ENCODE measurements around the gene GGACT.
"Not testable (repeated sequence)": the region's sequence is repeated elsewhere in the genome, so short reads cannot be mapped to it uniquely, and the experiment has no call there.

GGACT gene

DNA sequence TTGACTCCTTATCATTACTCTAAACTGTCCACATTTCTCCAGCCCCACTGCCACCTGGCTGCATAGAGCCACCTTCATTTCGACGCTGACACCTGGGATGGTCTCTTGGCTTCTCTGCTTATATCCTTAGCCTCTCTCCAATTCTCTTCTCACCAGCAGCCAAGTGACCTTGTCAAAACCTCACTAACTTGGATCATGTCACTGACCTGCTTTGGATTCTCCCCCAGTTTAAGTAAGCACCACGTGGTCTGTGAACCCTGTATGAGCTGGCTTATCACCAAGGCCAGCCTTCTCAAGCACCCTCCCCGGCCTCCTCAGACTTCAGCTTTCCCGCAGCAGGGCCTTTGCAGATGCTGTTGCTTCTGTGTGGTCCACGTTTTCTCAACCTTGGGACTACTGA, 12.3 kb upstream of the GGACT start:
- DNase-seq (ENCODE audit: low spot score) = no peak

DNA sequence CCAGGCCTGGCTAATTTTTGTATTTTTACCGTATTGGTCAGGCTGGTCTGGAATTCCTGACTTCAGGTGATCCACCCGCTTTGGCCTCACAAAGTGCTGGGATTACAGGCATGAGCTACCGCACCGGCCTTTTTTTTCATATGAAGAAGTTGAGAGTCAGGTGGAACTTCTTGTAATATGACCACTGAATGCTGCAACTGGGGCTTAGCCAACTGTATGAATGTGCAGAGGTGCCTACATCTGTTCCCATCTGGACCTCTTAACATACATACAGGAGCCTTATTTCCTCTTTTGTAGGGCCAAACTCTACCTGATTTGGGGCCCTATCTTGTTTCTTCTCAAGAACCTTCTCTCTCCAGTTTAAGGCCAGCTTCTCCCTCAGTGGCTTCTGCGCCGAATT, 11.9 kb upstream of the GGACT start:
- no peak for DNase-seq (ENCODE audit: low spot score)

DNA sequence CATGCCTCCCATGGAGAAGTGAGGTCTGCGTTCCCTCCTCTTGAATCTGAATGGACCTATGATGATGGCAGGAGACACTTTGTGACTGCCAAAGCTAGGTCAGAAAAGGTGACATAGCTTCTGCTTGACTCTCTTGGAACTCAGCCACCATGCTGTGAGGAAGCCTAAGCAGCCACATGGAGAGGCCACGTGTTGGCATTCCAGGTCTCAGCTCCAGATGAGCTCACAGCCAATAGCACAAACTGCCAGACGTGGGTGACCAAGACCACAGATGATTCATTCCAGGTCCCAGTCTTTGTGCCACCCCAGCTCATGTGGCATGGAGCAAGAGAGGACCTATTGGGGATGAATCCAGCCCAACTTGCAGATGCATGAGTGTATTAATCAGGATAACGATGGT, 8.7 kb upstream of the GGACT start:
- no peak for DNase-seq (ENCODE audit: low spot score)

DNA sequence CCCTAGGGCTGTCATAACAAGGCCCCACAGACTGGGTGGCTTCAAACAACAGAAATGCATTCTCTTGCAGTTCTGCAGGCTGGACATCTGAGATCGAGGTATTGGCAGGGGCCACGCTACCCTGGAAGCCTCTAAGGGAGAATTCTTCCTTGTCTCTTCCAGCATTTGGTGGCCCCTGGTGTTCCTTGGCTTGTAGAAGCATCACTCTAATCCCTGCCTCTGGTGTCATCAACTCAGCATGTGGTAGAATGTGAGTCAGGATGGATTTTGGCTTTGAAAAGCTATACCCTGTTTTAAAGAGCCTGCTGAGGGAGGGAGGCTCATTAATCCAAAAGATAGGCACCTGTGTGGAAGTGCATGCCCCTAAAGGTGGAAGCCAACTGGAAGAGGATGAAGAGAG, 7.9 kb upstream of the GGACT start:
- DNase-seq (ENCODE audit: low spot score) = no peak

DNA sequence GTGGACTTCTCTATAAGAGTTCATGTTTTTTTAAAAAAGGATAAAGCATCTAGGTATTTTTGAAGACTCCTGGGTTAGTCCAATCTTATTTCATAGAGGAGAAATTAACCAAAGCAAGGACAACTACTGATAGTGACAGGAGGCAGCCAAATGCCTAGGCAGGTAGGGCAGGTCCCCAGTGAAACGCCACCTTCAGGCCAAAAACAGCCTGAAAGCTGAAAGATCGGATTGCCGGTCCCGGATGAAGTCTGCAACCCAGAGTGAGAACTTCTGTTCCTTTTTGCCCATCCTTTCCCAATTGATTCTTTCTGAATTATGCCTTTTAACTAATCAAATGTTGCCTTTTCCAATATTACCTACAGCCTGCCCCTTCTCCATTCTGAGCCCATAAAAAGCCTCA, 6.1 kb upstream of the GGACT start:
- no peak for DNase-seq (ENCODE audit: low spot score)

DNA sequence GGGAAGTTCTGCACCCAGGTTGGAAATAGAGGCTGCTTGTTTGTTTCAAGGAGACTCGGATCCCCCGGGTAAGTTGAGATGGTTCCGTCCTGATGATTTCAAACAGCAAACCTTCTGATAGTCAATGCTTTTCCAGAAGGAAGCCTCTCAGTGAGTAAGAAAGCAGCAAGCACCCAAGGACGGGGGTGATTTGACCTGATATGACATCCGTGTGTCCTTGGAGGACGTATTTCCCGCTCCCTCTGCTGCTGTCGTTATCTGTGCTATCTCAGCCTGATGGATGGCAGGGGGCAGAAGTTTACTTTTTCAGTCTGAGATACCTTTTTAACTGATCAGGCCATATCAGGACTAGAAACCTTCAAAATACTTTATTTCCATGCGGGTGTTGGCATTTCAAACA, 5.7 kb upstream of the GGACT start:
- no peak for DNase-seq (ENCODE audit: low spot score)

DNA sequence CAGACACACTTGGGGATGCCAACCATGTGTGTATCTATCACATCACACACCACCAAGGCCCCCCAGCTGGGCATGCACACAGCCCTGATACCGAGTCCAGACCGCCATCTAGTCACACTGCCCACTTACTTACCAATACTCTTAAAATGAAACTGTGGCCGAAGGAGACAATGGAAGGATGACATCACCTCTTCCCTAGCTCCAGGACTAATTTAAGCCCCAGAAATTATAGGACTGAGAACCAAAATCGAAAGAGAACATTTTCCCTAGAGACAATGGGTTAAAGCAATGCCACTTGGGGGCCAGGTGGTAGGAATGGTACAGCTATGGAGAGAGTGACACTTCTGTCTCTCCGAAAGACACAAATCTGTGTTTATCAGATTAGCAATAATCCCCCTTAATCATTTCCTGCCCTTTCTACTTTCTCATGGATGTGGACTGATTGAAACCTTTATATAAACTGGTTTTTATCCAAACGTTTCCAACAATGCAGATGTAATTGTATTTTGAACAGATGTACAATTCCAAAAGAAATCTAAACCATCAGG, 663 bp upstream of the GGACT start:
- no peak for DNase-seq (ENCODE audit: low spot score)

DNA sequence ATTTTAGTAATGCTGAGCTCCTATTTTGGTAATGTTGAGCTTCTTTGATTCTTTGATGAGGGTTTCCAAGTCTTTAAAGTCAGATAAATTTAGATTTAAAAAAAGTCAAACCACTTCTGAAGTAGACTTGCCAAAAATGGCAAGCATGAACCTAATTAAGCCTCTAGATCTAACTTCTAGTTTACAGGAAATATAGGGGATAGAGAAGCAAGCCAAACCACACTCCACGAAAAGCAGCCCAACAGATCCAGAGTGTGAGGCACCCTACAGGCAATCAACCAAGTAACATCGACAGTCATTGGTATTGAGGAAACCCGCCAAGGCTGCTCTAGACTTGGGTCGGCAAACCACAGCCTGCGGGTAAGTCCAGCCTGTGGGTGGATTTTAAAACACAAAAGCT, 3.7 kb downstream of the GGACT start:
- DNase-seq (ENCODE audit: low spot score) = peak; percentile 40

DNA sequence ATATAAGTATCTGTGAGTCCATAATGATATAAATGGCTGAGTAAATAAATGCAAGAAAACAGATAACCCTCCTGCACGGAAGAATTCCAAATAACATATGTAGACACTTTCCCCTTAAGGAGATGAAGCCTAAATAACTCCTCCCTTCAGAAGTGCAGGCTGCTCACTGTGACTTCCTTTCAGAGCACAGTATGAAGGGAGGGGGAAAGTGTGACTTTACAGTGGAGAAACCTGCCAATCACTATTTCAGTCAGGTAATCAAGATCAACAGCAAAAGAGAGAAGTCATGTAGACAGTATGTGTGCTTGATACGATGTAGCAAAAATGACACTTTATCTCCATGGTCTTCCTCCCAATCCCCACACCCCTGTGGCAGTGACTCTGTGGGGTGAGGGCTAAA, 7.1 kb downstream of the GGACT start:
- DNase-seq (ENCODE audit: low spot score) = no peak

DNA sequence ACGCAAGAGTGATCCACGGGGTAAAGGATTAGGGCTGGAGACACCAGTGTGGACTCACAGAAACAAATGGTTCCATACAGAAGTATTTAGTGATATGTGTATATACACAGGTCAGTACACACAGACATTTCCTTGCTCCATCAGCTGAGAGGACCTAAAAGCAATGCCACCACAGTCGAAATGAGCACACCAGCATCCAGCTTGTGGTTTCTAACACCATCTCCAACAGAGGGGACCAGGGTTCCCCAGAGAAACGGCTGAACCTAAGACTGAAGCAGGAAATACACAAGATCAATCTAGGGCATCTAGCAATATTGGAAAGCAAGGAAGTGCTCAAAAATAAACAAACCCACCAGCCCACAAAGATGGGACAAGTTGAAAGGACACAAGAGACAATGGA, 7.6 kb downstream of the GGACT start:
- DNase-seq (ENCODE audit: low spot score) = no peak

DNA sequence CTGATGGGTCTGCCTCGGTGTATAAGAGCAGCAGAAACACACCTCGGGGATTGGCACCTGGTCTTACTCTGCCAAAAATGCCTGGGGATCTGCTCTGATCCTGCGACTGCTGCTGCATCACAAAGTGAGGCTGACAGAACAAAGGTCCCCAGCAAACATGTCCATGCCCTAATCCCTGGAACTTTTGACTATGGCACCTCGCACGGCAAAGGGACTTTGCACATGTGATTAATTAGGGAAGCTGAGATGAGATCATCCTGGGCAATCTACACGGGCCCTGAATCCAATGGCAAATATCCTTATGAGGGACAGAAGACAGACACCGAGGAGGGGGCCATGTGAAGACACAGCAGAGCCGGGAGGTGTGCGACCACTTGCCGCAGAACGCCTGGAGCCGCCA, 8.5 kb downstream of the GGACT start:
- no peak for DNase-seq (ENCODE audit: low spot score)

DNA sequence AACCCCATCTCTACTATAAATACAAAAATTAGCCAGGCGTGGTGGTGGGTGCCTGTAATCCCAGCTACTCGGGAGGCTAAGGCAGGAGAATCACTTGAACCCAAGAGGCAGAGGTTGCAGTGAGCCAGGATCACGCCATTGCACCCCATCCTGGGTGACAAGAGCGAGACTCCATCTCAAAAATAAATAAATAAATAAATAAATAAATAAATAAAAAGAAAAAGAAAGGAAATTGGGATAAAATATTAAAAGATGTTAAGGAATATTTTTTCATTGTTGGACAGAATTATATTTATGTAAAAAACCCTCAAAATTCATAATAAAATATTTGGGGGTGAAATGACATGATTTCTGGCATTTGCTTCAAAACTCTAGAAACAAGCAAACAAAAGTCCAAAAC, 11.3 kb downstream of the GGACT start:
- not testable (repeated sequence) for DNase-seq (ENCODE audit: low spot score)

DNA sequence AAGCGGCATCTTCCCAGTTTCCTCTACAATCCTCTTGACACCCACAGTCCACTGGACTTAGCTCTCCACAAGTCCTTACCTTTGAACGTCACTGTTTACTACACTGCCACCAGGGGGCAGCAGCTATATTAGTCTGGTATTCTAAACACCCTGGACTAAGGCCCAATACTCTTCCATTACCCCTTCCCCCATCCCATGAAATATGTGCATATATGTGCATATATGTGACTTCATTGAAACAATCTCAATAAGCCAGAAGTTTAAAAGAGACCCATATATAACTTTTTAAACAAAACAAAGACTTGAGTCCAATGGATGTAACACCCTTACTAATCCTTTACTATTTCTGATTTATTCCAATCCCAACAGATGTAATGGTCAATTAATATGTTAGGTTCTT, 15.5 kb downstream of the GGACT start:
- DNase-seq (ENCODE audit: low spot score) = peak; percentile 77

DNA sequence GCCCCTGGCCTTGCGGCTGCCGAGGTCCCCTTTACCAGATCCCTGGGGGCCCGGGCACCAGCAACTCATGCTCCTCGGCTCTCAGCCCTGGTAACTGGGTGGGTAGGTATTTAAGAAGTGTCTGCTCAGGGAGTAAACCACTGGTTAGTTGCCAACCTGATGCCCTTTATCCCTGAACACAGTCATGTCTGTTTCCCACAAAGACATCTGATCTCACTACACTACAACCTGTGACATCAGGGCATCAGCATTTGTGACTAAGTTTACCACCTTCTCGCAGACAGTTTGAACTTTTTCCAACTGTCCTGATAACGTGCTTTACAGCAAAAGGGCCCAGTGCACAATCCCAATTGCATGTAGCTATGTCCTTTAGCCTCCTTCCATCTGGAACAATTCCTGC, 22.0 kb downstream of the GGACT start:
- DNase-seq (ENCODE audit: low spot score) = no peak

DNA sequence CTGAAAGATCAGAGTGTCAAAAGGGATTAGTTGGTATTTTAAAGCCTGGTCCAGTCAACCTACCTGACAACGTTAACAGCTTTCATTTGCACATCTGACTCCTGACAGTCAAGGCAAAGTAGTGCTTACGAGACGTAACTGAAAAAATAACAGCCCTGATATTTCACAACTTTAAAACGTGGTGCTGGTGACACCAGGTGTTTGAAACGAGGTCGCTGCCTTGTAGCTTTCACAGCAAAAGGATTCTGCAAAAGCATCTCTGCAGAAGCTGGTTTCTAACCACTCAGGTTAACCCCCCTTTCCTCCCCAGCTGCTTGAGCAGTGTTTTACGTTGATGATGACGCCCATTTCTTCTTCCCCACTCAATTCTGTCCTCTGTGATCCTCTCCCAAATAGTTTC, 23.3 kb downstream of the GGACT start:
- DNase-seq (ENCODE audit: low spot score) = no peak

DNA sequence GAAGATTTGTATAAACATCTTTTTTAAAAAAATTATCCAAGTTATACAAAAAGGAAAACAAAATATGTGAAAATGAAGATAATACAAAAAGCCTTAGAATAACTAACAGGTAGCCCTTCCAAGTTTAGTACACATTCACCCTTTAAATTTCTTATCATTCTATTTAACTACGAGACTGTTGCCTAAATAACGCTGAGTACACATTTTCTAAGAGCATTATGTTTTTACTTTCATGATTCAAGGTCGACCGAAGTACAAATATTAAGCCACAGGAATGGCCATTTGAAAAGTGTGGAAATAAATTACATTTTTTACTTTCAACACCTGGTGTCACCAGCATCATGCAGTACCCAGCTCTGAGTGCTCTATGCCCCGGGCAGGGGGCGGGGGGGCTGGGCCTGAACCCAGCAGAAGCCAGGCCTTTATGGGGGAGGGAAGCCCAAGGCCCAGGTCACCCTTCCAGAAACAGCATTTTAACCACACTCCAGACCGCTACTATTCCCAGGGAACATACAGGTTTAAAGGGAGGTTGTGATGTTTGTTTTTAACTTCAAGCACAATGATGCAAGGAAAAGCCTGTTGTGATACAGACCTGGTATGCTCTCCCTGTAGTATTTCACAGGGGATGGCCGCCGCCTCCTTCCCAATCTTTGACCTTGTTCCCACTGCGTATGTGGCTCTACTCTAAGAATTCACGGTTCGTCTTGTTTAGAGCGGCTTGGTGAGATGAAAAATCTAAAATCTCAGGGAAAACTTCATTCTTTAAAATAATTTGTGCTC, 24.0 kb downstream of the GGACT start:
- no peak for DNase-seq (ENCODE audit: low spot score)

DNA sequence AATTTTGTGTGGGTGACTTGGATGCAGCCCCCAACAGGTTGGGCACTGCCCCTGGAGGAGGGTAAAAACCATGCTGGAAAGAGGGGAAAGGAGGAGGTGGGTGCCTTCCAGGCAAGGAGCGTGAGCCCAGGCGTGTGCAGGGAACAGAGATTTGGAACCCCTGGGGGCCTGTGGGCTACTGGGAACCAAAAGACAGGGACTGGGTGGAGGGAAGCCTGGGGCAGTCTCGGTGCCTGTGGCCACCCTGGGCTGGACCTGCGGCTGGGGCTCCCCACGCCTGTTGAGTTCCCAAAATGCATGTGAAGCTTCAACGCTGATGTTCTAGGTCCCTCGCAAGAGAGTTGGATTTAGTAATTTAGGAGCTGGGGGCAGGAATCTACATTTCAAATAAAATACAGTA, 24.8 kb downstream of the GGACT start:
- no peak for DNase-seq (ENCODE audit: low spot score)

DNA sequence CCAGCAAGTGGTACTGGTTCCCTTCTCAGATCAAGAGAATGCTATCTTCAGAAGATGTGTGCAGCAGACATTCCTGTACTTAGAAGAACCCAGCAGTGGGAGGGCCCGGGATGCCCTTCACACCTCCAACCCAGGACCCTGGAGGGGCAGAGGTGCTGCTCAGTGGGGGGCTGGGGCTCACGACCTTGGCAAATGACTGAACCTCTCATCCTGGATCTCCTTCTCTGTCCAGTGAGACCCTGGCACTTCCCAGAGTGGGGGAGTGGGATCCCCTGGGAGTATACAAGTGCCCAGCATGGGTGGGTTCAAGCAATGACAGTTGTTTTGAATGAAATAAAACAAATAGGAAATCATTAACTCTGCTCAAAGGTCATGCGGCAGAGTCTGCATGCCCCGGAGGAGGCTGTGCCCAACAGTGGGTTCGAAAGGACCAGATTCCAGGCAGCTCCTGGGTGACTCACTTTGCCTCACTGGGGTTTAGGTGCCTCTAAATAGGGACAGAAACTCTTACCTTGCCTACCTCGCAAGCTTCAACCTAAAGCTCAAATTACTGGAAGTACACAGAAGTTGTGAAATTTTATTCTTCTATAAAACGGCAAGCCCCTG, 26.9 kb downstream of the GGACT start:
- DNase-seq (ENCODE audit: low spot score) = no peak

DNA sequence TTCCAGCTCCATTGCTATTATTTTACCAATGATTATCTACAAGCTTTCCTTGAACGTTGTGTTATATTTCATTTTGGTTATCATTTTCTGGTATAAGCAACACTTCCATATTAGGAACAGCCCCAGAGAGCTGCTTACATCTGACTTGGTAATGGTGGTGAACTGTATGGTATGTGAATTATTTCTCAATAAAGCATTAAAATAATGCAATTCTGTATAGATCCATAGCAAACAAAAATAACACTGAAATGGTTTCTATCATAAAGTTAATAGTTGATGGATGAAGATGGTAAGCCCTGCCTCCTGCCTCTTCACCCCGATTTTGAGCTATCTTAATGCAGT, 27.5 kb downstream of the GGACT start:
- DNase-seq (ENCODE audit: low spot score) = no peak

DNA sequence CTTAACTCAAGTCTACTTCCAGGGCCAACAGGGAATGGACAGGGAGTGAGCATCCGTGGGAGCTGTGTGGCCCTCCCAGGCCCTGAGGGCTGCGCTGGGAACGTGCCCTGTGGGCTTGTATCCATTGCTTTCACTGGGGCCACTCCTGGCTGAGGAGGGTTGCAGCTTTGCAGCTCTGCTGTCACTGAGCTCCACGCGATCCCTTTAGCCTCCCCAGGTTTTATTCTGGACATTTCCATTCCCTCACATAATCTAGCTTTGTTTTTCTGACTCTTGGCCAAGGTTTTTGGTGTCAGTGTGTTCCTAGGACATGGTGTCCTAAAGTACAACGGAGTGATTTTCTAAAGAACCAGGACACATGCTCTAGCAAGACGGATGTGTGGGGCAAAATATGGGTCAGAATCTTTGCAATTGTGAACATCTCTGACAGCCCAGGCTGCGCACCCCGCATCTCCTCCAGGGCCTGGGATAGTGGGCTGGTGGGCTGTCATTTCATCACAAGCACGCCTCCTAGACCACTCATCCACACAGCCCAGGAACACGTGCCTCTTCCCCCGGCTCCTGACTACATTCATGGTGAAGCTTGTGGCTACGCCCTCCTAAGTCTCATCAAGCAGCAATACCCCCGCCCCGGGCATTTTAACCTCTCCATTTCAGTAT, 28.0 kb downstream of the GGACT start:
- DNase-seq (ENCODE audit: low spot score) = no peak

DNA sequence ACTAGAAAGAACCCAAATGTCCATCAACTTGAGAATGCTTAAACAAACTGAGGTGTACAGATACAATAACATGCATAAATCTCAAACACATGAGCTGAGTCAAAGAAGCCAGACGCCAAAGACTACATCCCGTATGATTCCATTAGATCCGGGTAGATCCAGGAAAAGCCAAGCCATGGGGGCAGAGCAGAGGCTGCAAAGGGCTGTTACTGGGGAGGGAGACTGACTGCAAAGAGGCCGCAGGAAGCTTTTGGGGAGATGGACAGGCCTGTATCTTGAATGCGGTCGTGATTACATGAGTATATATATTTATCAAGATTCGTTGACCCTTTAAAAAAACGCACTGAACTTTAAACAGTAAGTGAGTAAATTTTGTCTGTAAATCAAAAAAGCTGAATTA, 28.7 kb downstream of the GGACT start:
- DNase-seq (ENCODE audit: low spot score) = no peak

DNA sequence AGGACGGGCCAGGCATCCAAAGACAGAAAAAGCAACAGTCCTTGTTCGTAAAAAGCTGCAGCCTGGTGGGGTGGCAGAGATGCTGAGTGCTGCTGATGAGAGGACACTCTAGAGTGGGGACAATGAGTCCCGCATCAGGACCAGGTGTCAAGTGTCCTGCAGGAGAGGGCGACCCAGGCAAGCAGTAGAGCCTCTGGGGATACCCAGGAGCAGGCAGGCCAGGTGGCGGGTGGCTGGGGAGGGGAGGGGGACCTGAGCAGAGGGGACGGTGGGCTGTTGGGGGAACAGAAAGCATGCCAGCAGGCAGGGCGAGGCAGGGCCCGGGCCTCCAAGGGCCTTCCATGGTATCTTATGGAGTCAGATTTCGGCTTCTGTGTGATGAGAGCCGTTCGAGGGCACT, 35.8 kb downstream of the GGACT start:
- no peak for DNase-seq (ENCODE audit: low spot score)

DNA sequence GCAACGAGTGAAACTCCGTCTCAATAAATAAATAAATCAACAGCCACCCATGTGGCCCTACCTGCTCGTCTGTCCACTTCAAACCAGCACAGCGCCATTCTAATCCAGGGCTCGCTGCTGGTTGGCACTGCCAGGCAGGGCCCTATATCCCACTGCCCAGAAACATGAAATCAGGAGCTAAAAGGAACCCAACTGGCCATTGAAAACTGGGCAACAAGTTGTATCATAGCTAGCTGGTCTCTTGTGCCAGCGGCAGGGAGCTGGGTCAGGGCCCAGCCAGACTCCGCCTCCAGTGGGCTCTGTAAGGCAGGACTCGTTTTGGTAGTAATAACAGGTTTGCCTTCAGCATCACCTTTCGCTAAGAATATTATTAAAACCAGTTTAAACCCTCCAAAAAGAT, 39.3 kb downstream of the GGACT start:
- no peak for DNase-seq (ENCODE audit: low spot score)
